ENCODE results near the gene SUSD4.

DNA sequence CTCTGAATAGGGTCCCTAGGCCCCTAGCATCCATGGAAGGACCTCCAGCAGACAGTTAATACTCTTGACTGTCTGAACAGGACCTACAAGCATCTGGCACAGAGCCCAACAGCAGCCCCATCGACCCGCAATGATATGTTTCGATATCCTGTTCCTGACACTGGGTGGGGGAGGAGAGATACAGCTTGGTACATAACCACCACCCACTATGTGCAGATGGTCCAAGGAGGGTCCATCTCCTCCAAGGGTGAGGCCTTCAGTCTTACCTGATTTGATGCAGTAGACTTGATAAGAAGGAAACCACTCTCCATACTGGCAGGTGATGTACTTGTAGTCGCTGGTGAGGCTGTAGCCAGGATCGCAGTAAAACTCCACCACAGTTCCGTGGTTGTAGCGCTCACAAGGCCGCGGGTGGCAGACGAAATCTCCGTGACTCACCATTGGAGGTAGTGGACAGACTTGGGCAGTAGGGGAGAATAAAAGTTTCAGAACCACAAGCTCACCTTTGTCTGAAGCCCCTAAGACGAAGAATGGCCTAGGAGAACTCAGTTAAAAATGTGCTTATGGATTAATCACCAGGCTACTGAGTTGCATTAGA lies 134.9 kb downstream of the SUSD4 start:
- TF ChIP-seq, protein P1, sequence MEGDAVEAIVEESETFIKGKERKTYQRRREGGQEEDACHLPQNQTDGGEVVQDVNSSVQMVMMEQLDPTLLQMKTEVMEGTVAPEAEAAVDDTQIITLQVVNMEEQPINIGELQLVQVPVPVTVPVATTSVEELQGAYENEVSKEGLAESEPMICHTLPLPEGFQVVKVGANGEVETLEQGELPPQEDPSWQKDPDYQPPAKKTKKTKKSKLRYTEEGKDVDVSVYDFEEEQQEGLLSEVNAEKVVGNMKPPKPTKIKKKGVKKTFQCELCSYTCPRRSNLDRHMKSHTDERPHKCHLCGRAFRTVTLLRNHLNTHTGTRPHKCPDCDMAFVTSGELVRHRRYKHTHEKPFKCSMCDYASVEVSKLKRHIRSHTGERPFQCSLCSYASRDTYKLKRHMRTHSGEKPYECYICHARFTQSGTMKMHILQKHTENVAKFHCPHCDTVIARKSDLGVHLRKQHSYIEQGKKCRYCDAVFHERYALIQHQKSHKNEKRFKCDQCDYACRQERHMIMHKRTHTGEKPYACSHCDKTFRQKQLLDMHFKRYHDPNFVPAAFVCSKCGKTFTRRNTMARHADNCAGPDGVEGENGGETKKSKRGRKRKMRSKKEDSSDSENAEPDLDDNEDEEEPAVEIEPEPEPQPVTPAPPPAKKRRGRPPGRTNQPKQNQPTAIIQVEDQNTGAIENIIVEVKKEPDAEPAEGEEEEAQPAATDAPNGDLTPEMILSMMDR (IDR thresholded peaks at IDR 0.05) = no peak
- no peak for TF ChIP-seq POLR2AphosphoS5 (IDR thresholded peaks at IDR 0.05; ENCODE audit: insufficient read depth in 1 of 2, low read depth in 1 of 2)
